OCI-LY1 (cell line): ENCODE results near the gene TP73.
A peak's percentile ranks its signal among the peaks of the same experiment; 100 is the strongest.

ENCODE experiments used
- CTCF ChIP-seq: fragments of 200-600 bp; sonication (generic), shearing (Covaris generic); IDR thresholded peaks from 2 replicates; pipeline ENCODE4 v1.5.1; 2017; ENCODE audit warnings: mild to moderate bottlenecking, antibody characterized with exemption, low read length, moderate library complexity, mixed read lengths
- EZH2 ChIP-seq: fragments of 200-600 bp; sonication (generic), shearing (Covaris generic); IDR thresholded peaks from 2 replicates; pipeline ENCODE4 v1.8.0; 2017; ENCODE audit warnings: borderline replicate concordance, mixed run types, mild to moderate bottlenecking, antibody characterized with exemption, low read length, moderate library complexity, mixed read lengths

- TF ChIP-seq CTCF (peak; percentile 48; the same call in 1 of the 2 replicates), EZH2 (no peak)
These were observed 21.2 kb downstream of the TP73 start for GRCh38 chr1:3673381-3674099.
